ENCODE measurements around the gene RHOG.
"Not testable (repeated sequence)": the region's sequence is repeated elsewhere in the genome, so short reads cannot be mapped to it uniquely, and the experiment has no call there.

RHOG gene

DNA sequence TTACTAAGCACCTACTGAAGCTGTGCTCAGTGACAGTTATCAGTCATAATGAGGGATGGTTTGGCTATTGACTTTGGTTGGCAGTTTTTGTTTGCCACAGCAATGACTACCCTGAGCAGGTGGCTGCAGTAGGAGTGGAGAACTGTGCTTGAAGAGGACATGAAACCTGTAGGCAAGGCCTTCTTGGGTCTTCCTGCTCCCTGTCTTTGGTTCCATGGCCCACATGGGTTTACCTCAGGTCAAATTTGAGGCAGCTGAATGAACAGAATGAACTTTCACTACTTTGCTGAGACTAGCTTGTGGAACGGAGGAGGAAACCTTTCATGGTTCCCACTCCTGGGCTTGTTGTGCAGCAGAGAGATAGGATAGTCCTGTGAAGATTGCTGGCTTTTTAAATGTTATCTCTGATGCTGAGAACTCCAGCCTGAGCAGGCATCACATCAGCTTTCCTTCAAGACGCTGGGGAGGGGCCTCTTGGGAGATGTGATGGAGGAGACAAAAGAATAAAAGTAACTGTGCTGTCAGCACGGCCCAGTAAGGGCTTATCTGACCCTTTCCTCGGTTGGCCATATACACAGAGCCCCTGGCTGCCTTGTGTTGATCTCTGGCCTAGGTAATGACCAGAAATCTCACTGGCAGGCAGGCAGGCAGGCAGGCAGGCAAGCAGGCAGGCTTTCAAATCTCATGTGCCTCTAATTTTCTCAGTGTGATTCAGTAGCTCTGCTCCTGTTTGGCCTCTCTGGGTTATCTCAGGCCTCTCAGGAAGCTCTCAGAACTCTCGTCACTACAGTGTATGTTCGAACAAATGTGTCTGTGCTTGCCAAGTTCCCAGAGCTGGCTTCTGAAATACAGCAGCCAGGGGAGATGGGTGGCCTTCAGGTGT, 26.7 kb upstream of the RHOG start:
- no peak for TF ChIP-seq CTCF (conservative IDR thresholded peaks at IDR 0.05; ENCODE audit: low read depth, low read length)
- no peak for DNase-seq (ENCODE audit: low read depth)
- H3K4me3 ChIP-seq (ENCODE audit: low read length), result no peak overlapping the region

DNA sequence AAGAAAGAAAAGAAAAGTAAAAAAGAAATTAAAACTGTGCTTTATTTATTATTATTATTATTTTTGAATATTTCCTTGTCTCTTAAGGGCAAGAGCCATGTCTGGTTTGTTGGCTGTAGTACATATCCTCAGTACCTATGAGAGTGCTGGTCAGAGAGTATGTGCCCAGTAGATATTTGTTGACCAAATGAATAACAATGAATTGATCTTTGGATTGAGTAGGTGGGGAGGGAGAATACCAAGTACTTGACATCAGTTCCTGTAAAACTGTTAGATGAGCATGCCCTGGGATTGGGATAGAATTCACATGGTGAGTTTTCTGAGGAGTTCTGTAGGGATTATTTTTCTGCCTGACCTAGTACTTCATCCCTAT, 26.1 kb upstream of the RHOG start:
- DNase-seq (ENCODE audit: low read depth), result no peak
- no peak for TF ChIP-seq CTCF (conservative IDR thresholded peaks at IDR 0.05; ENCODE audit: low read depth, low read length)
- H3K4me3 ChIP-seq (ENCODE audit: low read length), result no peak overlapping the region

GRCh38 chr11:3866206-3866605, 25.4 kb upstream of the RHOG start:
- no peak for TF ChIP-seq CTCF (conservative IDR thresholded peaks at IDR 0.05; ENCODE audit: low read depth, low read length)
- H3K4me3 ChIP-seq (ENCODE audit: low read length), result no peak overlapping the region
- DNase-seq (ENCODE audit: low read depth), result no peak

DNA sequence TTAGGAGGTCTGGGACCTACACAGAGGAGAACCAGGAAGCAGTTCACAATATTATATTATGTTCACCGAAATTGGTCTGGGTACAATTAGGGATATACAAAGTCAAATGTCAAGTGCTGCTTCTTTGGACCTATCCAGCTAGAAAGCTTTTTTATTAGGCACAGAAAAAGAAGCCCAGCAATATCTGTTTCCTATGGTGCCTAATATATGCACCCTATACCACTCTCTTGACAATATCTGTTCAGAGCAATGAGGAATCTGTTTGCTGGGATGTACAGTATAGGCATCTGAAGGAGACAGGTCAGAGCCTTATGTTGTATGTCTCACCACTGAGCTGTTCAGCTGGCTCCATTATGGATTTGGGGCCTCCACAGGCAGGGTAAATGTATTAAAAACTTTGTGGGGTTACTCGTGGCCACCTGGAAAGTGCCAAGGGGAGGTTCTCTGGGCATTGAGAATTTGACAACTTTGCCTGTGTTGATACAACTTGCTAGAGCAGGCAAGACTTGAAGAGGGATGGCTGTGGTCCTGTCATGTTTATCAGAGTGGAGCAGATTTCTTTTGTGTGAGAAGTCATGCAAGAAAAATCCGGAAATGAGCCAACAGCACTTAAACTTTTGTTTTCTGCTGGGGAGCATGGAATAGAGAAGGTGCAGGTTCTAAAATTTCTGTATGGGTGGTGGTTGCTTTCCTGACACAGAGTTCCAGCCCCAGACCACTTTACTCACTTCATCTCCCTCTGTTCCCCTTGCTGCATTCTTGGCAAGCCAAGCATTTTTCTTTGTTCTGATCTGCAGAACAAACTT, 24.8 kb upstream of the RHOG start:
- TF ChIP-seq CTCF (conservative IDR thresholded peaks at IDR 0.05; ENCODE audit: low read depth, low read length), result no peak
- H3K4me3 ChIP-seq (ENCODE audit: low read length), result no peak overlapping the region
- DNase-seq (ENCODE audit: low read depth), result no peak

DNA sequence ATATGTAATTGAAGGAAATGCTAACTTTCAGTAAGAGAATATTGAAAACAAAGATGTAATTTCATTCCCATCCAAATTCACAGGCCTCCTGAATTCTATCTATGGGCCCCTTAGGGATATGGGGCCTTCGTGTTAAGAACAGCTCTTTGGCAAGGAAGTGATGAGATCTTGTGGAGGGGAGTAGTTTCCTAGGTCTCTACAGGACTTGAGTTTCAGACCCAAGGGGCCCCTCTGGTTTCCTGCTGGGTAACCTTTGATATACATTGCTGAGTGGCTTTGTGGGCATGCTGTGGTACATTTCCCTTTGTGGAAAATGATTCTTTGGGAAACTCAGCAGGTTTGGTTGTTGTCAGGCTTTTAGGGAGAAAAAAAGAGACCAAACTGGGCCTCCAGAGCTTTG, 20.9 kb upstream of the RHOG start:
- no peak overlapping the region for H3K4me3 ChIP-seq (ENCODE audit: low read length)
- no peak for DNase-seq (ENCODE audit: low read depth)
- TF ChIP-seq CTCF (conservative IDR thresholded peaks at IDR 0.05; ENCODE audit: low read depth, low read length), result no peak

- not testable (repeated sequence) for H3K4me3 ChIP-seq (ENCODE audit: low read length)
Measured at GRCh38 chr11:3860898-3861393, 20.2 kb upstream of the RHOG start.

DNA sequence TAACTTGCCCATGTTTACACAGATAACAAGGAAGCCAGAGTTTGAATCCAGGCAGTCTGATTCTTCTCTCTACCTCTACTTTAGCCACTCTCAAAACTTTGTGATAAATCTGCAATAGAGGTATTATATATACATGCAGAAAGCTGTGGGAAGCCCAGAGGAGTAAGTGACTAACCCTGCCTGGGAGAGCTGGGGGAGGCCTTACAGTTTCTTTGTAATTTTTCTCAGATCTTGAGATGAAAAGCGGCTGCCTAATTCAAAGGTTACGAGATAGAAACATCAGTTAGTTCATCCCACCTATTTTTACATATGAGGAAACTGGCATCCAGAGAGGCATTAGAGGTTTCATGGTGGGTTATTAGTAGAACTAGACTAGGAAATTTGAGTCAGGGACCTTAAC, 19.6 kb upstream of the RHOG start:
- H3K4me3 ChIP-seq (ENCODE audit: low read length), result no peak overlapping the region
- TF ChIP-seq CTCF (conservative IDR thresholded peaks at IDR 0.05; ENCODE audit: low read depth, low read length), result no peak
- no peak for DNase-seq (ENCODE audit: low read depth)

More at GRCh38 chr11:3860898-3861393, 20.2 kb upstream of the RHOG start:
- not testable (repeated sequence) for DNase-seq (ENCODE audit: low read depth)
